Right atrium auricular region (tissue), 2 donors: ENCODE measurements around the gene HES4. TPM values are rescaled to one million over a fixed set of nuclear protein-coding genes. Genes with fewer than 3 reads are reported as not detected.
A peak's percentile ranks its signal among the peaks of the same experiment; 100 is the strongest.

ENCODE experiments used
- DNase-seq: peaks from one replicate; pipeline ENCODE4 v3.0.0-alpha.2; 2019; ENCODE audit warnings: low spot score
- H3K27ac ChIP-seq, 2 donors: fragments of 200-600 bp; sonication (generic); 1 replicate in 1 of 2; 2 replicates in 1 of 2; pipeline ENCODE4 v1.5.1; 2016 to 2019
- H3K27me3 ChIP-seq, 2 donors: fragments of 200-600 bp; sonication (generic); one replicate each; pipeline versions ENCODE4 v1.5.1 to v1.6.0; 2017 to 2019
- H3K36me3 ChIP-seq: fragments of 200-600 bp; sonication (generic); one replicate; pipeline ENCODE4 v1.5.1; 2016
- H3K4me1 ChIP-seq, 2 donors: fragments of 200-600 bp; sonication (generic); one replicate each; pipeline versions ENCODE4 v1.5.1 to v1.6.0; 2017 to 2019
- H3K4me3 ChIP-seq, 2 donors: fragments of 200-600 bp; sonication (generic); 1 replicate in 1 of 2; 2 replicates in 1 of 2; pipeline ENCODE4 v1.5.1; 2017 to 2019; ENCODE audit warnings: mild to moderate bottlenecking in 1 of 2, moderate library complexity in 1 of 2
- H3K9me3 ChIP-seq, 2 donors: fragments of 200-600 bp; sonication (generic); one replicate each; pipeline ENCODE4 v1.5.1; 2019
- total RNA-seq, 2 donors: library from RNA; depleted of rRNA; stranded (reverse); fragments of >200 nt; gene quantifications; one replicate each; pipeline ENCODE4 v1.1.0, GENCODE V29; 2016
- TF ChIP-seq, protein P1 (sequence below), 2 donors: fragments of 200-600 bp; sonication (generic); IDR thresholded peaks; one replicate each; pipeline ENCODE4 v1.5.1; 2019; ENCODE audit warnings: antibody characterized with exemption in 2 of 2

HES4 gene
- total RNA-seq, 2 donors from 2014 or later: 31.8 to 68.4 TPM

DNA sequence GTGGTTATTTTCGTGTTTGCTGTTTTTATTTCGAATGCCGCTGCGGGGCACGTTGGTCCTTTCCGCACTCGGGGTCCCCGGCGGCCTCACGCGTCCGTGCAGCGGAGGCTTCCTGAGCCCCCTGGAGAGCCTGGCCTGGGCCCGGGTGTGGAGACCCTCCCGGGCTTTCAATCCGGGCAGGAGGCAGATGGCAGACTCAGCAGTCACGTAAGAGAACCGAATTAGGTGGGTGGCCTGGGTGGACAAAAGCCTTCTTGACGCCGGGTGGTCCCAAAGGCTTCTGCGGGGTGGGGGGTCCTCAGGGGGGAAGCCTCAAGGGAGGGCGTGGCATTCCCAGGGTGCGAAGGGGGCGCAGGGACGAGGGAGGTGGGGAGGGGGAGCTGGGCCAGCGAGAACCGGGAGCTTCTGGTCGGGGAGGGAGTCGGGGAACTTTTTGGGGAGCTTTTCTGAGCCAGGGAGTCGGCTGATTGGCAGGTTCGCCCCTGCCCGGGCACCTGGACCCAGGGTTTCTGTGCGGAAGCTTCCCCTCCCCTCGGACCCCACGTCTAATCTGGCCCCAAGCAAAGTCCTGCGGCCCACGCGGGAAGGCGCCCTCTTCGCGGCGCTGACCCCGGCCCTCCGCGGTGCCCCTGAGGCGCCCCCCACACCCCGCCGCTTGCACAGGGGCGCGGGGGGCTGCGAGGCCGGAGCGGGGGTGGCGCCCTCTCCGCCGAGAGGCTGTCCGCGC lies 1.3 kb upstream of the HES4 start:
- no peaks in the 10 kb centered on the region for H3K36me3 ChIP-seq
- H3K27ac ChIP-seq: peak overlapping the region; percentile 99
- TF ChIP-seq, protein P1, sequence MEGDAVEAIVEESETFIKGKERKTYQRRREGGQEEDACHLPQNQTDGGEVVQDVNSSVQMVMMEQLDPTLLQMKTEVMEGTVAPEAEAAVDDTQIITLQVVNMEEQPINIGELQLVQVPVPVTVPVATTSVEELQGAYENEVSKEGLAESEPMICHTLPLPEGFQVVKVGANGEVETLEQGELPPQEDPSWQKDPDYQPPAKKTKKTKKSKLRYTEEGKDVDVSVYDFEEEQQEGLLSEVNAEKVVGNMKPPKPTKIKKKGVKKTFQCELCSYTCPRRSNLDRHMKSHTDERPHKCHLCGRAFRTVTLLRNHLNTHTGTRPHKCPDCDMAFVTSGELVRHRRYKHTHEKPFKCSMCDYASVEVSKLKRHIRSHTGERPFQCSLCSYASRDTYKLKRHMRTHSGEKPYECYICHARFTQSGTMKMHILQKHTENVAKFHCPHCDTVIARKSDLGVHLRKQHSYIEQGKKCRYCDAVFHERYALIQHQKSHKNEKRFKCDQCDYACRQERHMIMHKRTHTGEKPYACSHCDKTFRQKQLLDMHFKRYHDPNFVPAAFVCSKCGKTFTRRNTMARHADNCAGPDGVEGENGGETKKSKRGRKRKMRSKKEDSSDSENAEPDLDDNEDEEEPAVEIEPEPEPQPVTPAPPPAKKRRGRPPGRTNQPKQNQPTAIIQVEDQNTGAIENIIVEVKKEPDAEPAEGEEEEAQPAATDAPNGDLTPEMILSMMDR (IDR thresholded peaks at IDR 0.05): no peak
- peak overlapping the region; percentile 80 to 81 for H3K4me3 ChIP-seq
- no peaks in the 10 kb centered on the region for H3K27me3 ChIP-seq
- no peak for DNase-seq
- no peaks in the 10 kb centered on the region for H3K9me3 ChIP-seq
- peaks cover 0 to 63% of the 10 kb centered on the region in 2 donors for H3K4me1 ChIP-seq

DNA sequence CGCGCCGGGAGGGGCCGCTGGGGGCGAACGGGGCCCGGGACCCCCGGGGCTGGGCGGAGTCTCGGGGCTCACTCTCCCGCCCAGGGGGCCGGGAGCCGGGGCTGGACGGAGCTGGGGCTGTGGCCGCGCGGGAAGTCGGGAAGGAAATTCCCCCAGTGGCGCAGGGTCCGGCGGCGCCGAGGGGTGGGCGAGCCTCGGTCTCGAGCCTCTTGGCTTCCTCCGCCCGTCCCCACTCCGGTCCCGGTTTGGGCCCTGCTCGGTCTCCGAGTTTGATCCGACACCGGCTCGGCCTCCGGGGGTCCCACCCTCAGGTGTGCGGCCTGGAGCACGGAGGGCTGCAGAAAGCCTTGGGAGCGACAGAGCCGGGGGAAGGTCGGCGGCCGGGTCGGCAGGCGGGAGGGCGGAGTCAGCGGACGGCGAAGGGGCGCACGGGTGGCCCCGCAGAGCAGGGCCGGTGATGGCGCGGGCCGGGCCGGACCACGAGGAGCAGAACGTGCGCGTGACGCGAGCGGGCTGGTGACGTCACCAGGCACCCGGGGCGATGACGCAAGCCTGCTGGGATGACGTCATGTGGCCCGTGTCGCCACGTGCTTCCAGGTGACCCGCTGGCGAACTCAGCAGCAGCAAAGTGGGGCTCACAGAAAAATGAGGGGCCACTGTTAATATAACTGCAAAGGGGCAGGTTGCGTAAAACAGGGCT lies 610 bp upstream of the HES4 start:
- Histone ChIP-seq H3K4me1 (peaks cover 0 to 56% of the 10 kb centered on the region in 2 donors), H3K27ac (peak overlapping the region; percentile 99), H3K4me3 (peak overlapping the region; percentile 80 to 81), H3K9me3 (no peaks in the 10 kb centered on the region), H3K36me3 (no peaks in the 10 kb centered on the region), H3K27me3 (no peaks in the 10 kb centered on the region)
- DNase-seq: peak; percentile 86
- TF ChIP-seq, protein P1 (IDR thresholded peaks at IDR 0.05): no peak

DNA sequence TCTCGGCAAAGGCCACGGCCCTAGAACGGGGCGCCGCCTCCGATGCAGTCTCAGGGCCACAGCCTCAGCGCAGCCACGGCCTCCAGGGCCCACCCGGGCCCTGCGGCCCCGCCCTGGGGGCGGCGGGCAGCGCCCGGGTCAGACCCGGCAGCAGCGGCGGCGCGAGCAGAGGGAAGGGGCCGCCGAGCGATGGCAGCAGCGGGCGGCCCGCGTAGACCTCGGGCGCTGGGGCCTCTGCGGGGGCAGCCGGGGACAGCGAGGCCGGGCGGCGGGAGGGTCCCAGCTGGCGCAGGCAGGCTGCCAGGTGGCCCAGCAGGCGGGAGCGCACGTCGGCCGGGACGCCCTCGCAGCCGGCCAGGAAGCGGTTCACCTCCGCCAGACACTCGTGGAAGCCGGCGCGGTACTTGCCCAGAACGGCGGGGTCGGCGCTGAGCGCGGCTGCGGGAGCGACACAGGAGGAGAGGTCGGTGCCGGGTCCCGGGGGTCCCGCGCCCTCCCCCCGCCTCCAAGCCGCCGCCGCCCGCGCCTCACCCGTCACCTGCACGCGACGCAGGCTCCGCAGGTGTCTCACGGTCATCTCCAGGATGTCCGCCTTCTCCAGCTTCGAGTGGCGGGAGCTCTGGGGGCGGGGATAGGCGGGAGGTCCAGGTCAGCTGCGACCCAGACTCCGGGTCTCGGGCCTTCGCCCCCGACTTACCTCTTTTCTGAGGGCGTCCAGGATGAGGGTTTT lies 737 bp downstream of the HES4 start:
- Histone ChIP-seq H3K27ac (peak overlapping the region; percentile 99), H3K4me1 (peaks cover 0 to 43% of the 10 kb centered on the region in 2 donors), H3K9me3 (no peaks in the 10 kb centered on the region), H3K27me3 (no peaks in the 10 kb centered on the region), H3K4me3 (peak overlapping the region; percentile 80 to 81), H3K36me3 (no peaks in the 10 kb centered on the region)
- TF ChIP-seq, protein P1 (IDR thresholded peaks at IDR 0.05): no peak
- DNase-seq: no peak

DNA sequence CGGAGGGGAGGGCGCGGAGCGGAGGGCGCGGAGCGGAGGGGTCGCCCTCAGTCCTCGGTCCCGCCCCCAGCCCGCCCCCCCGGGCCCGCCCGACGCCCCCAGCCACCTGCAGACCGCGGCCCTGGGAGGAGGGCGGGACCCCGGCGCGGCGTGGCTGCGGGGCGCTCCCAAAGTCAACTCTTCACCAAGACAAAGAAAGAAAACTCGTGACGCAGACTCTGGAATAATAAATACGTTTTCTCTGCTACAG lies 1.2 kb downstream of the HES4 start:
- Histone ChIP-seq H3K27ac (peak overlapping the region; percentile 99), H3K27me3 (no peaks in the 10 kb centered on the region)
- DNase-seq: no peak

DNA sequence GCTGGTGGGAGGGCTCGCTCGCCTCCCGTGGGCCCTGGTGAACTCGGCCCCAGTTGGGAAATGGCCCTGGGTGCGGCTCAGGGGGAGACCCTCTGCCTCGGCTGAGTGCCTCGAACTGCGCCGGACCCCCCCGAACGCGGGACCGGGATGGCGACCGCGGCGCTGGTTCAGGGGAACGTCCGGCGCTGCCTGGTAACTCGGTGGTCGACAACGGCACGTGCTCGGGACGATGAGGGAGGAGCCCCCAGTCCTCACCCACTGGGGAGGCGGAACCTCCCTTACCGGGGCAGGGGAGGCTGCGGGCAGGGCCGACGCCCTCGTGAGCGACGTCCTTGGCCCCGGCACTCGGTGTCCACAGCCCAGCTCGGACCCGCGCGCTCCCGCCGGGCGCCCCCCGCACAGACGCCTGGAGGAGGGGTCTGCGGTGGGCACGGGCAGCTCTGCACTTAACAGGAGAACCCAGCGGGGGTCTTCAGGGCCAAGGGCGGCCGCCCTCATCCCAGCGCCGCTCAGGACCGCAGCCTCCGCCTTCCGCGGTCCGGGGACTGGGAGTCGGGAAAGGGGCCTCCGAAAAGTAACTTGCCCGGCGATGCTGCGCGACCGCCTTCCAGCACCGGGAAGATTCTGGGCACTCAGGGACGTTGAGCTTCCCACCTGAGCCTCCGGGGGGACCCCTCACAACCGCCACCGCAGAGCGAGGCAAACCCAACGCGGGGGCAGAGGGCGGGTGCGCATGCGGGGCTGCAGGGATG lies 1.7 kb downstream of the HES4 start:
- Histone ChIP-seq H3K36me3 (no peaks in the 10 kb centered on the region), H3K27me3 (no peaks in the 10 kb centered on the region), H3K4me3 (peak overlapping the region; percentile 80 to 81), H3K9me3 (no peaks in the 10 kb centered on the region), H3K27ac (peak overlapping the region; percentile 99), H3K4me1 (peaks cover 0 to 41% of the 10 kb centered on the region in 2 donors)
- TF ChIP-seq, protein P1 (IDR thresholded peaks at IDR 0.05): no peak
- DNase-seq: no peak

More for the DNA sequence above, 1.2 kb downstream of the HES4 start:
- peak overlapping the region; percentile 80 to 81 for H3K4me3 ChIP-seq
- TF ChIP-seq, protein P1 (IDR thresholded peaks at IDR 0.05): no peak
- H3K36me3 ChIP-seq: no peaks in the 10 kb centered on the region
- peaks cover 0 to 41% of the 10 kb centered on the region in 2 donors for H3K4me1 ChIP-seq
- H3K9me3 ChIP-seq: no peaks in the 10 kb centered on the region
